GM23338 (cell line): ENCODE data around the gene SCN4B.

Experiments used
- CREB1 ChIP-seq: fragments of 250-450 bp; sonication (Bioruptor Pico); IDR thresholded peaks from 2 replicates; pipeline ENCODE4 v1.5.0; 2020; ENCODE audit warnings: low read depth, mild to moderate bottlenecking, moderate library complexity
- CTCF ChIP-seq, 2 experiments: fragments of 200-600 bp in 1 of 2; sonication (generic) in 1 of 2; conservative IDR thresholded peaks; 2 replicates each; pipeline versions ENCODE4 v1.5.1 to v1.6.1; 2016 to 2017; ENCODE audit warnings: antibody characterized with exemption in 2 of 2, low read depth in 2 of 2, mild to moderate bottlenecking in 2 of 2, moderate library complexity in 1 of 2
- ETS1 ChIP-seq: IDR thresholded peaks from 2 replicates; pipeline ENCODE4 v1.6.1; 2016; ENCODE audit warnings: antibody characterized with exemption
- EZH2 ChIP-seq: fragments of 200-600 bp; sonication (generic); IDR thresholded peaks from one replicate; pipeline ENCODE4 v1.8.0; 2017; ENCODE audit warnings: antibody characterized with exemption, mild to moderate bottlenecking, low read depth; ENCODE audit not compliant: unreplicated experiment
- EZH2phosphoT487 ChIP-seq: fragments of 200-600 bp; sonication (generic); IDR thresholded peaks from one replicate; pipeline ENCODE4 v1.8.1; 2018; ENCODE audit warnings: antibody characterized with exemption; ENCODE audit not compliant: unreplicated experiment
- JUNB ChIP-seq: IDR thresholded peaks from one replicate; pipeline ENCODE4 v1.6.1; 2016; ENCODE audit warnings: antibody characterized with exemption; ENCODE audit not compliant: unreplicated experiment
- NANOG ChIP-seq: IDR thresholded peaks from 2 replicates; pipeline ENCODE4 v1.6.1; 2016; ENCODE audit warnings: antibody characterized with exemption, borderline replicate concordance
- POLR2AphosphoS5 ChIP-seq: IDR thresholded peaks from 2 replicates; pipeline ENCODE4 v1.6.1; 2016; ENCODE audit warnings: antibody characterized with exemption, low read depth
- REST ChIP-seq: IDR thresholded peaks from one replicate; pipeline ENCODE4 v1.6.1; 2018; ENCODE audit warnings: antibody characterized with exemption; ENCODE audit not compliant: unreplicated experiment
- ZNF462 ChIP-seq: fragments of 250-450 bp; sonication (Bioruptor Pico); IDR thresholded peaks from 2 replicates; pipeline ENCODE4 v1.5.0; 2020; ENCODE audit warnings: mild to moderate bottlenecking, moderate library complexity

GRCh38 chr11:118186346-118187107 is 33.9 kb upstream of the SCN4B start:
- TF ChIP-seq CTCF (conservative IDR thresholded peaks at IDR 0.05; ENCODE audit: low read depth in 2 of 2) (no peak), REST (no peak), EZH2phosphoT487 (no peak), POLR2AphosphoS5 (no peak), EZH2 (no peak), NANOG (no peak), ZNF462 (no peak), ETS1 (no peak), CREB1 (CRISPR knock-in tag) (no peak), JUNB (no peak)
